SW 1271 (cell line): ENCODE results near the gene TOB1.

ENCODE experiments used
- DNase-seq, 2 experiments: peaks; one replicate each; lab custom pipeline; 2025; lab: John Stamatoyannopoulos, UW

The TOB1 gene

GRCh38 chr17:50866261-50866949 lies at the start of gene TOB1:
Gene TOB1 (minus strand): TSS chr17:50866354. CDS start chr17:50864017, 2,337 bp downstream.
- peak; percentile 92 to 94 for DNase-seq

GRCh38 chr17:50914505-50915063 lies 48.4 kb upstream of the TOB1 start:
- no peak for DNase-seq

GRCh38 chr17:50913120-50913519 lies 47.0 kb upstream of the TOB1 start:
- DNase-seq: no peak

- no peak for DNase-seq
These were observed 45.7 kb upstream of the TOB1 start for GRCh38 chr17:50911890-50912289.

- no peak for DNase-seq
These were observed 45.3 kb upstream of the TOB1 start for GRCh38 chr17:50911450-50911849.

- DNase-seq: no peak
These were observed 43.8 kb upstream of the TOB1 start for GRCh38 chr17:50909765-50910605.

GRCh38 chr17:50908860-50909764 lies 43.0 kb upstream of the TOB1 start:
- no peak for DNase-seq

GRCh38 chr17:50908140-50908859 lies 42.1 kb upstream of the TOB1 start:
- no peak for DNase-seq

- no peak for DNase-seq
These were observed 40.3 kb upstream of the TOB1 start for GRCh38 chr17:50906443-50906842.

- no peak for DNase-seq
These were observed 39.3 kb upstream of the TOB1 start for GRCh38 chr17:50905460-50905803.

GRCh38 chr17:50904518-50905459 lies 38.6 kb upstream of the TOB1 start:
- no peak for DNase-seq

- no peak for DNase-seq
These were observed 37.7 kb upstream of the TOB1 start for GRCh38 chr17:50903604-50904517.

GRCh38 chr17:50902372-50903353 lies 36.5 kb upstream of the TOB1 start:
- no peak for DNase-seq

GRCh38 chr17:50900383-50900892 lies 34.3 kb upstream of the TOB1 start:
- DNase-seq: no peak

GRCh38 chr17:50899559-50900319 lies 33.6 kb upstream of the TOB1 start:
- no peak for DNase-seq

GRCh38 chr17:50899005-50899460 lies 32.9 kb upstream of the TOB1 start:
- no peak for DNase-seq
